H1 (cell line): ENCODE results near the gene LMTK2. TPM values are rescaled to one million over a fixed set of nuclear protein-coding genes. Genes with fewer than 3 reads are reported as not detected.

ENCODE experiments used
- CTCF ChIA-PET: fragments of 300-600 bp; sonication (Branson Sonifier 250); formaldehyde crosslinking; loops from one replicate; lab custom pipeline; 2021; ENCODE audit not compliant: partially characterized antibody; lab: Charles Lee
- POLR2A ChIA-PET: fragments of 300-600 bp; sonication (Branson Sonifier 250); formaldehyde crosslinking; loops from one replicate; lab custom pipeline; 2021; ENCODE audit warnings: inconsistent platforms; ENCODE audit not compliant: partially characterized antibody; lab: Charles Lee
- DNase-seq, 2 experiments: peaks; one replicate each; pipeline versions ENCODE4 v3.0.0 to v3.0.0-alpha.2; 2010 to 2022; ENCODE audit warnings: low spot score in 2 of 2, low read depth in 1 of 2, mixed read lengths in 1 of 2
- FAIRE-seq: peaks from 2 replicates; lab custom pipeline; 2011; peaks lifted over from hg19 to GRCh38; lab: Jason Lieb, UNC
- H2AFZ ChIP-seq: 2 replicates; pipeline ENCODE4 v1.8.1; 2012; ENCODE audit warnings: low read length, inconsistent platforms
- H2AK5ac ChIP-seq: 2 replicates; pipeline ENCODE4 v1.6.1; 2013; ENCODE audit warnings: low read depth, low read length
- H2BK120ac ChIP-seq: replicated peaks from 2 replicates; pipeline ENCODE3; 2013; ENCODE audit warnings: low read depth, low read length, inconsistent platforms
- H2BK12ac ChIP-seq: 2 replicates; pipeline ENCODE4 v1.6.1; 2013; ENCODE audit warnings: low read depth, low read length
- H2BK15ac ChIP-seq: 2 replicates; pipeline ENCODE4 v1.6.1; 2013; ENCODE audit warnings: low read length
- H2BK20ac ChIP-seq: 2 replicates; pipeline ENCODE4 v1.6.1; 2013; ENCODE audit warnings: low read length
- H2BK5ac ChIP-seq: 2 replicates; pipeline ENCODE4 v1.6.1; 2013; ENCODE audit warnings: low read depth, low read length
- H3K14ac ChIP-seq: 2 replicates; pipeline ENCODE4 v1.6.1; 2013; ENCODE audit warnings: inconsistent platforms; ENCODE audit not compliant: insufficient read length
- H3K18ac ChIP-seq: 2 replicates; pipeline ENCODE4 v1.6.1; 2013; ENCODE audit warnings: low read length; ENCODE audit errors: extremely low read depth
- H3K23ac ChIP-seq: 2 replicates; pipeline ENCODE4 v1.6.1; 2013; ENCODE audit warnings: inconsistent platforms; ENCODE audit not compliant: insufficient read length
- H3K23me2 ChIP-seq: 2 replicates; pipeline ENCODE4 v1.6.1; 2013; ENCODE audit warnings: low read depth, low read length
- H3K27ac ChIP-seq: 2 replicates; pipeline ENCODE4 v1.6.1; 2011; ENCODE audit warnings: low read depth, low read length, inconsistent platforms
- H3K27me3 ChIP-seq, 4 experiments: replicated peaks in 1 of 4; 1 replicate in 1 of 4; 2 replicates in 3 of 4; pipeline versions ENCODE4 v1.6.1 to v1.8.1; 2011 to 2013; ENCODE audit warnings: low read length in 3 of 4, mild to moderate bottlenecking in 3 of 4, inconsistent platforms in 2 of 4, mixed read lengths in 2 of 4, moderate library complexity in 1 of 4; ENCODE audit not compliant: control insufficient read depth in 3 of 4, insufficient read depth in 3 of 4; ENCODE audit errors: extremely low read depth in 1 of 4
- H3K36me3 ChIP-seq, 4 experiments: 2 replicates each; pipeline versions ENCODE4 v1.6.1 to v1.8.1; 2011 to 2013; ENCODE audit warnings: mild to moderate bottlenecking in 4 of 4, low read length in 3 of 4, moderate library complexity in 2 of 4, control low read depth in 1 of 4, inconsistent platforms in 1 of 4; ENCODE audit not compliant: insufficient read depth in 4 of 4, control insufficient read depth in 2 of 4
- H3K4ac ChIP-seq: replicated peaks from 2 replicates; pipeline ENCODE3; 2013; ENCODE audit warnings: low read length, low read depth, mixed read lengths, inconsistent platforms; ENCODE audit not compliant: insufficient read length
- H3K4me1 ChIP-seq, 4 experiments: replicated peaks in 1 of 4; 1 replicate in 1 of 4; 2 replicates in 3 of 4; pipeline versions ENCODE4 v1.6.1 to v1.8.1; 2011 to 2013; ENCODE audit warnings: low read length in 3 of 4, inconsistent platforms in 2 of 4, mixed read lengths in 1 of 4; ENCODE audit not compliant: insufficient read depth in 4 of 4, control insufficient read depth in 3 of 4
- H3K4me2 ChIP-seq, 2 experiments: 2 replicates each; pipeline versions ENCODE4 v1.6.1 to v1.8.1; 2011 to 2013; ENCODE audit warnings: low read depth in 2 of 2, low read length in 2 of 2, control low read depth in 1 of 2, inconsistent platforms in 1 of 2, mild to moderate bottlenecking in 1 of 2; ENCODE audit not compliant: insufficient read depth in 1 of 2
- H3K4me3 ChIP-seq, 4 experiments: fragments of 200-600, 300-600 bp in 1 of 4; sonication (generic), shearing (Covaris generic), sonication (Bioruptor Twin) in 1 of 4; 2 replicates each; pipeline versions ENCODE4 v1.5.1 to v1.8.1; 2011 to 2016; ENCODE audit warnings: low read length in 4 of 4, low read depth in 3 of 4, control low read depth in 2 of 4, inconsistent platforms in 2 of 4, mild to moderate bottlenecking in 2 of 4, mixed read lengths in 1 of 4, moderate library complexity in 1 of 4; ENCODE audit not compliant: insufficient read depth in 2 of 4; ENCODE audit errors: extremely low read depth in 1 of 4
- H3K56ac ChIP-seq: replicated peaks from 2 replicates; pipeline ENCODE3; 2013; ENCODE audit warnings: low read depth, mild to moderate bottlenecking, mixed read lengths, low read length, inconsistent platforms; ENCODE audit not compliant: insufficient read length
- H3K79me1 ChIP-seq: 2 replicates; pipeline ENCODE4 v1.6.1; 2013; ENCODE audit warnings: low read depth, low read length, control low read depth
- H3K79me2 ChIP-seq, 2 experiments: 2 replicates each; pipeline versions ENCODE4 v1.6.1 to v1.8.1; 2012 to 2013; ENCODE audit warnings: low read length in 2 of 2, mild to moderate bottlenecking in 2 of 2, inconsistent platforms in 1 of 2; ENCODE audit not compliant: insufficient read depth in 2 of 2, control insufficient read depth in 1 of 2
- H3K9ac ChIP-seq, 4 experiments: replicated peaks in 1 of 4; 1 replicate in 1 of 4; 2 replicates in 3 of 4; pipeline versions ENCODE4 v1.6.1 to v1.8.1; 2011 to 2013; ENCODE audit warnings: low read depth in 3 of 4, low read length in 3 of 4, control low read depth in 2 of 4, mild to moderate bottlenecking in 2 of 4, moderate library complexity in 2 of 4, inconsistent platforms in 1 of 4; ENCODE audit errors: extremely low read depth in 1 of 4
- H3K9me3 ChIP-seq, 2 experiments: 2 replicates each; pipeline versions ENCODE4 v1.6.1 to v1.8.1; 2012 to 2013; ENCODE audit warnings: mild to moderate bottlenecking in 2 of 2, moderate library complexity in 2 of 2, control low read depth in 1 of 2, inconsistent platforms in 1 of 2, low read depth in 1 of 2, low read length in 1 of 2, mixed read lengths in 1 of 2; ENCODE audit not compliant: insufficient read depth in 2 of 2
- H4K20me1 ChIP-seq, 2 experiments: replicated peaks in 1 of 2; 2 replicates each; pipeline versions ENCODE3 to v1.8.1; 2011 to 2013; ENCODE audit warnings: inconsistent platforms in 2 of 2, low read length in 2 of 2, mild to moderate bottlenecking in 1 of 2; ENCODE audit not compliant: insufficient read depth in 2 of 2, control insufficient read depth in 1 of 2
- H4K5ac ChIP-seq: 2 replicates; pipeline ENCODE4 v1.6.1; 2013; ENCODE audit warnings: low read length, low read depth, mixed read lengths, inconsistent platforms; ENCODE audit not compliant: insufficient read length
- H4K8ac ChIP-seq: 2 replicates; pipeline ENCODE4 v1.8.0; 2013; ENCODE audit warnings: mild to moderate bottlenecking, moderate library complexity, low read length, inconsistent platforms; ENCODE audit not compliant: insufficient read depth; ENCODE audit errors: extremely low read depth
- H4K91ac ChIP-seq: replicated peaks from 2 replicates; pipeline ENCODE3; 2013; ENCODE audit warnings: low read length, mixed read lengths, inconsistent platforms; ENCODE audit not compliant: insufficient read length
- E2F6 ChIP-seq: IDR thresholded peaks from 2 replicates; pipeline ENCODE4 v1.6.1; 2012; ENCODE audit warnings: inconsistent platforms
- NRF1 ChIP-seq: IDR thresholded peaks from 2 replicates; pipeline ENCODE4 v1.6.1; 2011; ENCODE audit warnings: mild to moderate bottlenecking, low read depth, low read length, improper control_type of control experiment
- RNF2 ChIP-seq: fragments of 200-900, 300-1000 bp; sonication (generic); IDR thresholded peaks from 2 replicates; pipeline ENCODE4 v1.7.1; 2016; ENCODE audit warnings: borderline replicate concordance, low read depth, mild to moderate bottlenecking, antibody characterized with exemption, low read length; ENCODE audit not compliant: poor library complexity, severe bottlenecking; ENCODE audit errors: missing control alignments
- TAF7 ChIP-seq: optimal IDR thresholded peaks from 2 replicates; pipeline ENCODE3; 2011; ENCODE audit warnings: low read depth, mild to moderate bottlenecking, inconsistent platforms, low read length, moderate library complexity, borderline replicate concordance
- USF2 ChIP-seq: IDR thresholded peaks from 2 replicates; pipeline ENCODE4 v1.6.1; 2011; ENCODE audit warnings: low read length, improper control_type of control experiment
- WGBS, 2 experiments: shearing (Covaris generic) in 1 of 2; methylation state at CpG; one replicate each; pipeline versions ENCODE4 v1.1.6 to v1.1.7; 2013 to 2015; ENCODE audit warnings: low lambda C conversion rate in 2 of 2, mixed read lengths in 2 of 2, inconsistent platforms in 1 of 2, low coverage in 1 of 2, missing lambda C conversion rate in 1 of 2; ENCODE audit not compliant: insufficient replicate concordance in 2 of 2, insufficient coverage in 1 of 2, insufficient read length in 1 of 2; ENCODE audit errors: extremely low coverage in 1 of 2, missing lambda C conversion rate in 1 of 2; 5-methylcytosine and 5-hydroxymethylcytosine counted together
- polyA plus RNA-seq, 7 experiments: library from polyadenylated mRNA; depleted of rRNA in 3 of 7; stranded (reverse) in 5 of 7; unstranded in 2 of 7; fragments of >200 nt in 5 of 7; fragments of 200-250 nt in 2 of 7; gene quantifications; 1 replicate in 5 of 7; 2 replicates in 1 of 7; 4 replicates in 1 of 7; pipeline versions ENCODE4 v1.2.1 to v1.2.3, GENCODE V29; 2011 to 2013; ENCODE audit warnings: missing spikeins in 2 of 7, mixed read lengths in 2 of 7
- total RNA-seq: library from RNA; stranded (reverse); fragmentation: NEBNext Ultra II Directional; extraction: Animal tissue kit (Norgen Biotek cat#: 25700); gene quantifications from 2 replicates; pipeline ENCODE4 v1.2.1, GENCODE V29; 2021

The LMTK2 gene
- total and polyA plus RNA-seq, 2 of the 8 experiments (the other 6 are each of a cell fraction or from before 2014, with no cell fraction given): 9.7 to 30.7 TPM

GRCh38 chr7:98230746-98231471, 124.2 kb downstream of the LMTK2 start:
- 93% methylated on average over 25 of the region's 30 CpGs; no CpG with 5 or more reads in 1 of the 2 experiments for WGBS, 2 experiments
- H2BK120ac ChIP-seq: no peak overlapping the region
- no peak for DNase-seq
- H3K14ac ChIP-seq: no peak overlapping the region
- H3K9ac ChIP-seq: no peak overlapping the region
- no peak overlapping the region for H3K27ac ChIP-seq
- no peaks in the 10 kb centered on the region for H3K79me1 ChIP-seq
- H4K91ac ChIP-seq: no peak overlapping the region
- no peak overlapping the region for H3K23ac ChIP-seq
- no peaks in the 10 kb centered on the region for H3K9me3 ChIP-seq
- H2BK12ac ChIP-seq: no peak overlapping the region
- H4K20me1 ChIP-seq: peaks cover 2 to 3% of the 10 kb centered on the region in 2 experiments
- no peak overlapping the region for H2AK5ac ChIP-seq
- no peaks in the 10 kb centered on the region for H3K79me2 ChIP-seq
- H2BK5ac ChIP-seq: no peak overlapping the region
- H3K4me3 ChIP-seq: no peak overlapping the region
- CTCF ChIA-PET: interaction anchor here (1.0 kb wide), 2 partner anchors 9 to 18 kb away, joined by 3 to 4 read pairs; no protein-coding TSS in a partner anchor
- no peak overlapping the region for H3K56ac ChIP-seq
- no peaks in the 10 kb centered on the region for H3K36me3 ChIP-seq
- H3K4me2 ChIP-seq: no peak overlapping the region
- no peaks in the 10 kb centered on the region for H3K27me3 ChIP-seq
- no peak overlapping the region for H4K5ac ChIP-seq
- H2BK20ac ChIP-seq: no peak overlapping the region
- H3K4me1 ChIP-seq: no peaks in the 10 kb centered on the region; a peak in 3 of 7 replicates
- no peaks in the 10 kb centered on the region for H3K23me2 ChIP-seq
- no peak overlapping the region for H3K18ac ChIP-seq
- H2BK15ac ChIP-seq: no peak overlapping the region
- H3K4ac ChIP-seq: no peak overlapping the region
- no peak for FAIRE-seq
- POLR2A ChIA-PET: no interaction called here
- H4K8ac ChIP-seq: no peak overlapping the region; the same call in 1 of the 2 replicates
- H2AFZ ChIP-seq: no peak overlapping the region
- no peak for TF ChIP-seq NRF1
- TF ChIP-seq TAF7: no peak
- no peak for TF ChIP-seq RNF2
- TF ChIP-seq USF2: no peak
- no peak for TF ChIP-seq E2F6
